HEK293 (cell line): ENCODE results near the gene INTS6.

Experiments
- CTCF ChIA-PET: fragments of 350-600 bp; formaldehyde crosslinking; extraction: SDS; loops from one replicate; lab custom pipeline; 2021; ENCODE audit warnings: antibody characterized with exemption; lab: Yijun Ruan, JAX
- POLR2A ChIA-PET: fragments of 300-600 bp; formaldehyde crosslinking; extraction: SDS; loops from one replicate; lab custom pipeline; 2020; ENCODE audit warnings: antibody characterized with exemption, inconsistent platforms; lab: Yijun Ruan, JAX
- H3K27ac ChIP-seq: fragments of 200-500 bp; sonication (Bioruptor generic); 2 replicates; pipeline ENCODE4 v1.5.1; 2014; ENCODE audit warnings: low read depth, low read length, control low read depth, inconsistent platforms; ENCODE audit errors: extremely low read depth
- H3K36me3 ChIP-seq, 2 experiments: fragments of 200-500 bp in 1 of 2; sonication (Bioruptor generic) in 1 of 2; 1 replicate in 1 of 2; 2 replicates in 1 of 2; pipeline ENCODE4 v1.5.1; 2014 to 2017; ENCODE audit warnings: inconsistent platforms in 2 of 2, low read length in 2 of 2; ENCODE audit not compliant: control insufficient read depth in 2 of 2, insufficient read depth in 1 of 2
- H3K4me1 ChIP-seq: fragments of 200-500 bp; sonication (Bioruptor generic); 2 replicates; pipeline ENCODE4 v1.5.1; 2014; ENCODE audit warnings: mild to moderate bottlenecking, low read length, inconsistent platforms; ENCODE audit not compliant: control insufficient read depth, insufficient read depth
- H3K4me3 ChIP-seq: 2 replicates; pipeline ENCODE4 v1.5.1; 2011; ENCODE audit warnings: low read depth, mild to moderate bottlenecking, control low read depth, low read length, moderate library complexity
- H3K9me3 ChIP-seq: fragments of 200-500 bp; sonication (Bioruptor generic); 2 replicates; pipeline ENCODE4 v1.5.1; 2014; ENCODE audit warnings: low read depth, low read length, inconsistent platforms; ENCODE audit not compliant: control insufficient read depth, insufficient read depth
- BCL11B ChIP-seq: fragments of 450-650 bp; formaldehyde crosslinking; IDR thresholded peaks from 2 replicates; pipeline ENCODE4 v1.5.1; 2016; ENCODE audit warnings: low read depth, missing biosample characterization, missing genetic modification characterization
- KLF10 ChIP-seq: fragments of 450-650 bp; IDR thresholded peaks from 2 replicates; pipeline ENCODE4 v1.5.1; 2018; ENCODE audit warnings: missing biosample characterization, mild to moderate bottlenecking, missing genetic modification characterization
- SCRT2 ChIP-seq: fragments of 450-650 bp; formaldehyde crosslinking; IDR thresholded peaks from 2 replicates; pipeline ENCODE4 v1.5.1; 2016; ENCODE audit warnings: missing biosample characterization, missing genetic modification characterization
- YY1 ChIP-seq: fragments of 450-650 bp; formaldehyde crosslinking; IDR thresholded peaks from 2 replicates; pipeline ENCODE4 v1.5.1; 2018; ENCODE audit warnings: missing biosample characterization, missing genetic modification characterization
- ZNF133 ChIP-seq: fragments of 450-650 bp; formaldehyde crosslinking; IDR thresholded peaks from 2 replicates; pipeline ENCODE4 v1.5.1; 2016; ENCODE audit warnings: missing biosample characterization, missing genetic modification characterization
- ZNF16 ChIP-seq: fragments of 450-650 bp; formaldehyde crosslinking; IDR thresholded peaks from 2 replicates; pipeline ENCODE4 v1.5.1; 2016; ENCODE audit warnings: low read depth, missing biosample characterization, missing genetic modification characterization
- ZNF169 ChIP-seq: fragments of 450-650 bp; formaldehyde crosslinking; IDR thresholded peaks from 2 replicates; pipeline ENCODE4 v1.5.1; 2016; ENCODE audit warnings: missing biosample characterization, missing genetic modification characterization
- ZNF18 ChIP-seq: fragments of 450-650 bp; formaldehyde crosslinking; IDR thresholded peaks from 2 replicates; pipeline ENCODE4 v1.5.1; 2016; ENCODE audit warnings: missing biosample characterization, missing genetic modification characterization
- ZNF184 ChIP-seq: fragments of 450-650 bp; IDR thresholded peaks from 2 replicates; pipeline ENCODE4 v1.5.1; 2018; ENCODE audit warnings: missing biosample characterization, mild to moderate bottlenecking, missing genetic modification characterization
- ZNF19 ChIP-seq: fragments of 450-650 bp; formaldehyde crosslinking; IDR thresholded peaks from 2 replicates; pipeline ENCODE4; 2016; ENCODE audit warnings: missing biosample characterization, missing genetic modification characterization, low read depth
- ZNF202 ChIP-seq: fragments of 450-650 bp; formaldehyde crosslinking; IDR thresholded peaks from 2 replicates; pipeline ENCODE4 v1.5.1; 2016; ENCODE audit warnings: missing biosample characterization, missing genetic modification characterization, borderline replicate concordance
- ZNF23 ChIP-seq: fragments of 450-650 bp; formaldehyde crosslinking; IDR thresholded peaks from 2 replicates; pipeline ENCODE4 v1.5.1; 2016; ENCODE audit warnings: missing biosample characterization, missing genetic modification characterization, borderline replicate concordance
- ZNF624 ChIP-seq: fragments of 450-650 bp; formaldehyde crosslinking; IDR thresholded peaks from 2 replicates; pipeline ENCODE4 v1.5.1; 2017; ENCODE audit warnings: missing biosample characterization, missing genetic modification characterization
- ZNF645 ChIP-seq: fragments of 450-650 bp; formaldehyde crosslinking; IDR thresholded peaks from 2 replicates; pipeline ENCODE4; 2016; ENCODE audit warnings: missing biosample characterization, missing genetic modification characterization
- ZNF664 ChIP-seq: fragments of 450-650 bp; formaldehyde crosslinking; IDR thresholded peaks from 2 replicates; pipeline ENCODE4 v1.5.1; 2016; ENCODE audit warnings: missing biosample characterization, missing genetic modification characterization
- ZNF692 ChIP-seq: fragments of 450-650 bp; formaldehyde crosslinking; IDR thresholded peaks from 2 replicates; pipeline ENCODE4 v1.5.1; 2016; ENCODE audit warnings: missing biosample characterization, missing genetic modification characterization
- ZNF76 ChIP-seq: fragments of 450-650 bp; formaldehyde crosslinking; IDR thresholded peaks from 2 replicates; pipeline ENCODE4; 2016; ENCODE audit warnings: low read depth, missing biosample characterization, missing genetic modification characterization, borderline replicate concordance
- ZXDB ChIP-seq: fragments of 450-650 bp; formaldehyde crosslinking; IDR thresholded peaks from 2 replicates; pipeline ENCODE4 v1.5.1; 2016; ENCODE audit warnings: missing biosample characterization, missing genetic modification characterization

The INTS6 gene

DNA sequence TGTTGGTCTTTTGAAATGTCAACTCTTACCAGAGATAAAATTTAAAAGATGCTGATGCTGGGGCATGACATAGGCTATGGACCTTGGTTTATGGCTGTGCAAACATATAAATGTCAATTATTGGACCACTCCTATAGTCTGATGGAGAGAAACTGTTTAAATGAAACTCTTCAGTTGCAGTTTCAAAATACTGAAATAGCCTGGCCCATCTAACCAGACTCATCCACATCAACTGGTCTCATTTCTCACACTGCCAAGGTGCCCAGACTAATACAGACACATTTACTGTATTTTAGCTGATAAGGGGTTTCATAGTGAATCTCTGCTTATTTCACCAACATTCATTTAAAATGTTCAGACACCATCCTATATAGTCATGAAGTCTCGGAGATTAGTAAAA is 93.5 kb downstream of the INTS6 start:
- no peaks in the 10 kb centered on the region for H3K9me3 ChIP-seq
- ChIA-PET POLR2A (no interaction called here), CTCF (no interaction called here)
- H3K4me3 ChIP-seq = no peak overlapping the region
- no peak overlapping the region for H3K27ac ChIP-seq
- H3K36me3 ChIP-seq = peaks cover 0 to 23% of the 10 kb centered on the region in 2 experiments; a peak in 2 of 3 replicates
- no peaks in the 10 kb centered on the region for H3K4me1 ChIP-seq
- no peak for TF ChIP-seq ZNF76 (tag by site-specific recombination)
- no peak for TF ChIP-seq ZNF692 (tag by site-specific recombination)
- no peak for TF ChIP-seq ZNF664
- no peak for TF ChIP-seq ZXDB (tag by site-specific recombination)
- TF ChIP-seq YY1 (tag by site-specific recombination) = no peak

DNA sequence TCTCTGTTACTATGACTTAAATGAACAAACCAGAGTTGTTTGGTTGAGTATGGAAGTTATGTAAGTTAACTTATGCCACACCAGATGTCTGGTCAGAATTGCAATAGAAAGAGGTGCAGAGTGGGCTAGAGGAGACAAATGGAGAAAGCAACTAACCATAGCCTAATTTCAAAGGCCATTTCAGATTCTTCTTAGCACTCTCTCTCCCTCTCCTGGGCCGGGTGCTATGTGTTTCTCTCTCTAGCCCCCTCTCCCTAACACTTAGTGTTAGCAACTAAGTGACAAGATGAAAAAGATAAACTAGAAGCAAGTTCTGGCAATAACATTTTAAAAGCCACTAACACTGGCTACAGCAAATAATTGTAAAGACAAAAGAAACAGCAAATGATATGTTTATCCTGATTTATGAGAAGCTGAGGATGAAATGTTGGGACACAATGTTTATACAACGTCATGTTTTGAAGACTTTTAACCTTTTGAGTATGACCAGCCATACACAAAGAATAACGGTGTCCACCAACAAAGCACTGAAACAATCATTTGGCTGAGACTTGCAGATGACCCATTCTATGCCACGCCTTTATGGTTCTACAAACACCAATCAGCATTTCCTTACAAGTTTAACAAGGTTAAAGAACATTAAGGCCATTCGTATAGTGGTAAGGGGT is 94.8 kb downstream of the INTS6 start:
- Histone ChIP-seq H3K4me3 (no peak overlapping the region), H3K36me3 (peaks cover 0 to 17% of the 10 kb centered on the region in 2 experiments; a peak in 2 of 3 replicates), H3K4me1 (no peaks in the 10 kb centered on the region)
- CTCF ChIA-PET = interaction anchor here (0.7 kb wide), 1 partner anchor 10 kb away, joined by 3 read pairs; no protein-coding TSS in a partner anchor
- TF ChIP-seq ZNF202 (tag by site-specific recombination) = no peak
- TF ChIP-seq, all 188 proteins: peak for 0
- POLR2A ChIA-PET = interaction anchor here (0.6 kb wide), 1 partner anchor 24 kb away, joined by 5 read pairs; no protein-coding TSS in a partner anchor
- H3K27ac ChIP-seq = no peak overlapping the region
- no peaks in the 10 kb centered on the region for H3K9me3 ChIP-seq

GRCh38 chr13:51355217-51355616 is 97.6 kb downstream of the INTS6 start:
- TF ChIP-seq BCL11B (no peak), SCRT2 (no peak), KLF10 (tag by site-specific recombination) (no peak), ZNF18 (tag by site-specific recombination) (no peak), ZNF169 (tag by site-specific recombination) (no peak), ZNF16 (tag by site-specific recombination) (no peak), ZNF645 (tag by site-specific recombination) (no peak), ZNF23 (tag by site-specific recombination) (no peak), ZNF133 (tag by site-specific recombination) (no peak), ZNF19 (tag by site-specific recombination) (no peak), ZNF624 (tag by site-specific recombination) (no peak), ZNF184 (tag by site-specific recombination) (no peak)
- ChIA-PET POLR2A (no interaction called here), CTCF (no interaction called here)
- H3K9me3 ChIP-seq = no peaks in the 10 kb centered on the region
- no peaks in the 10 kb centered on the region for H3K4me1 ChIP-seq
- no peak overlapping the region for H3K27ac ChIP-seq
- no peak overlapping the region for H3K4me3 ChIP-seq
- H3K36me3 ChIP-seq = peaks cover 0 to 3% of the 10 kb centered on the region in 2 experiments; a peak in 1 of 3 replicates
